NCI-H1417 (cell line): ENCODE data around the gene MAPK13.
"Not testable (repeated sequence)": the region's sequence is repeated elsewhere in the genome, so short reads cannot be mapped to it uniquely, and the experiment has no call there.

Experiments
- DNase-seq, 3 experiments: peaks; one replicate each; lab custom pipeline; 2025; lab: John Stamatoyannopoulos, UW

MAPK13 gene

GRCh38 chr6:36129941-36130666 lies at the start of gene MAPK13:
TSS of gene MAPK13 (plus strand) at chr6:36130513. CDS start at chr6:36130583, 70 bp downstream.
- DNase-seq, result peak; percentile 59 to 86 (median 82)

GRCh38 chr6:36082318-36082717 lies 48.0 kb upstream of the MAPK13 start:
- DNase-seq, result no peak

- DNase-seq, result no peak
Observed at GRCh38 chr6:36083446-36083845, 46.9 kb upstream of the MAPK13 start.

- not testable (repeated sequence) for DNase-seq
Observed at GRCh38 chr6:36088204-36088603, 42.1 kb upstream of the MAPK13 start.

- no peak for DNase-seq
Observed at GRCh38 chr6:36089048-36089447, 41.3 kb upstream of the MAPK13 start.

GRCh38 chr6:36094238-36094637 lies 36.1 kb upstream of the MAPK13 start:
- DNase-seq, result no peak

- DNase-seq, result peak; percentile 63 to 84 (median 81)
Observed at GRCh38 chr6:36094753-36095496, 35.4 kb upstream of the MAPK13 start.

GRCh38 chr6:36095497-36096391 lies 34.6 kb upstream of the MAPK13 start:
- peak in 2 of 3 experiments; percentile 13 to 15 for DNase-seq

GRCh38 chr6:36098253-36098919 lies 31.9 kb upstream of the MAPK13 start:
- DNase-seq, result no peak

GRCh38 chr6:36098920-36099647 lies 31.2 kb upstream of the MAPK13 start:
- no peak for DNase-seq

- DNase-seq, result no peak
Observed at GRCh38 chr6:36099869-36100483, 30.3 kb upstream of the MAPK13 start.

GRCh38 chr6:36101691-36102090 lies 28.6 kb upstream of the MAPK13 start:
- DNase-seq, result no peak

- DNase-seq, result no peak
Observed at GRCh38 chr6:36102853-36103252, 27.5 kb upstream of the MAPK13 start.

- DNase-seq, result peak in 1 of 3 experiments; percentile 3
Observed at GRCh38 chr6:36104836-36105235, 25.5 kb upstream of the MAPK13 start.

GRCh38 chr6:36109092-36109491 lies 21.2 kb upstream of the MAPK13 start:
- DNase-seq, result no peak

- no peak for DNase-seq
Observed at GRCh38 chr6:36110050-36110449, 20.3 kb upstream of the MAPK13 start.

- DNase-seq, result no peak
Observed at GRCh38 chr6:36110863-36111262, 19.4 kb upstream of the MAPK13 start.

GRCh38 chr6:36111526-36111925 lies 18.8 kb upstream of the MAPK13 start:
- DNase-seq, result no peak

GRCh38 chr6:36113049-36113448 lies 17.3 kb upstream of the MAPK13 start:
- DNase-seq, result no peak

- DNase-seq, result no peak
Observed at GRCh38 chr6:36113703-36114102, 16.6 kb upstream of the MAPK13 start.
